CD4-positive, alpha-beta T cell (primary cell): ENCODE results near the gene EZH1. TPM values are rescaled to one million over a fixed set of nuclear protein-coding genes. Genes with fewer than 3 reads are reported as not detected.

Source experiments
- ATAC-seq: fragments of 200-7000 bp; cut with Tn5 transposase; one replicate; pipeline ENCODE4 v1.10.0; 2022; ENCODE audit warnings: mild to moderate bottlenecking; ENCODE audit not compliant: poor library complexity
- CTCF ChIA-PET: fragments of 350-600 bp; sonication (Branson Sonifier 250); formaldehyde crosslinking; loops from one replicate; lab custom pipeline; 2021; ENCODE audit warnings: antibody characterized with exemption, inconsistent platforms; lab: Charles Lee
- POLR2A ChIA-PET: fragments of 350-600 bp; sonication (Branson Sonifier 250); formaldehyde crosslinking; loops from one replicate; lab custom pipeline; 2021; ENCODE audit warnings: antibody characterized with exemption, inconsistent platforms; lab: Charles Lee
- DNase-seq, 14 experiments: peaks; one replicate each; pipeline ENCODE4 v3.0.0-alpha.2; 2013 to 2020; ENCODE audit warnings: mixed read lengths in 2 of 14
- H3K27ac ChIP-seq, 2 donors: one replicate each; pipeline versions ENCODE4 v1.5.1 to v1.7.0; 2013; ENCODE audit warnings: low read length in 2 of 2, low read depth in 1 of 2, mild to moderate bottlenecking in 1 of 2
- H3K27me3 ChIP-seq, 2 experiments: 1 replicate in 1 of 2; 2 replicates in 1 of 2; pipeline versions ENCODE4 v1.6.1 to v1.7.0; 2013; ENCODE audit warnings: low read length in 2 of 2, control low read depth in 1 of 2, mild to moderate bottlenecking in 1 of 2, moderate library complexity in 1 of 2; ENCODE audit not compliant: insufficient read depth in 2 of 2, control insufficient read depth in 1 of 2
- H3K36me3 ChIP-seq: one replicate; pipeline ENCODE4 v1.6.1; 2013; ENCODE audit warnings: low read length, control low read depth; ENCODE audit not compliant: insufficient read depth
- H3K4me1 ChIP-seq: one replicate; pipeline ENCODE4 v1.6.1; 2013; ENCODE audit warnings: low read length, control low read depth; ENCODE audit not compliant: insufficient read depth
- H3K4me3 ChIP-seq: one replicate; pipeline ENCODE4 v1.5.1; 2013; ENCODE audit warnings: mild to moderate bottlenecking, low read length, moderate library complexity
- H3K9me3 ChIP-seq, 2 experiments: 1 replicate in 1 of 2; 2 replicates in 1 of 2; pipeline versions ENCODE4 v1.6.1 to v1.7.0; 2013; ENCODE audit warnings: low read length in 2 of 2, mild to moderate bottlenecking in 2 of 2, control low read depth in 1 of 2, moderate library complexity in 1 of 2; ENCODE audit not compliant: control insufficient read depth in 1 of 2, insufficient read depth in 1 of 2
- H3K27ac Mint-ChIP-seq: one replicate; pipeline ENCODE4 v1.8.0; 2020; ENCODE audit warnings: mixed read lengths
- H3K27me3 Mint-ChIP-seq: one replicate; pipeline ENCODE4 v1.8.0; 2021; ENCODE audit warnings: mixed read lengths
- H3K36me3 Mint-ChIP-seq: one replicate; pipeline ENCODE4 v1.8.0; 2021; ENCODE audit warnings: low read depth, mixed read lengths
- H3K4me1 Mint-ChIP-seq: one replicate; pipeline ENCODE4 v1.8.0; 2021; ENCODE audit warnings: low read depth, mixed read lengths
- H3K4me3 Mint-ChIP-seq: one replicate; pipeline ENCODE4 v1.8.0; 2020; ENCODE audit warnings: mild to moderate bottlenecking, mixed read lengths
- H3K9me3 Mint-ChIP-seq: one replicate; pipeline ENCODE4 v1.8.0; 2020; ENCODE audit warnings: mixed read lengths
- intact Hi-C, 2 experiments: fragments of 100-400 bp; cut with DNase I in 1 of 2; cut with micrococcal nuclease in 1 of 2; formaldehyde crosslinking; loops; one replicate each; pipeline versions ENCODE4 v1.15.1 to v1.9.0; 2023 to 2025; cut with DNase I, micrococcal nuclease
- total RNA-seq, 174 experiments: library from RNA in 2 of 174; stranded (reverse) in 2 of 174; gene quantifications; one replicate each; pipeline ENCODE4 v1.2.3 and lab custom pipeline; 2021 to 2026
- TF ChIP-seq, protein P1 (sequence below): fragments of 200-600 bp; IDR thresholded peaks from one replicate; pipeline ENCODE4 v1.8.0; 2022; ENCODE audit warnings: antibody characterized with exemption, mild to moderate bottlenecking

The EZH1 gene
- total RNA-seq, 2 experiments from 2014 or later: 73.3 to 76.1 TPM

DNA sequence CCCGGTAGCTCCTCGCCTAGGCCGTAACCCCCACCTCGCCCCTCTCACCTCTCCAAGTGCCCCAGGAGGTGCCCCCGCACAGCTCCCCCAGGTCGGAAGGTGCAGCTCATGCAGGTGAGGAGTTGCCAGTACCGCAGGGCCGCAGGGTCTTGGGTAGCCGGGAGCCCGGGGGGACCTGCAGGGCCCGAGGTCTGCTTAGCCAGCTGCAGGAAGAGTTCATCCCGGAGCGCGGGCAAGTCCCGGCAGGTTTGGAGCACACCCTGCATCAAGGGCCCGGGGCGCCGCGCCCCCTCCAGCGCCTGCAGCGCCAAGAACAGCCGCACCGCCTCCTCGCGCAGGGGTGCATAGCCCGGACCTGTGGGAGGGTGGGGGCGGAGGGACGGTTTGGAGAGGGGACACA is 72.8 kb downstream of the EZH1 start:
- no peak overlapping the region for H3K4me3 ChIP-seq
- H3K4me3 Mint-ChIP-seq: no peak overlapping the region
- no peaks in the 10 kb centered on the region for H3K36me3 ChIP-seq
- peaks cover 31% of the 10 kb centered on the region for H3K4me1 Mint-ChIP-seq
- H3K4me1 ChIP-seq: peaks cover 59% of the 10 kb centered on the region
- peak in 1 of 14 experiments; percentile 27 for DNase-seq
- CTCF ChIA-PET: interaction anchor here (0.6 to 1.1 kb wide), 2 partner anchors 8 to 498 kb away, joined by 3 to 5 read pairs; no protein-coding TSS in a partner anchor
- H3K9me3 Mint-ChIP-seq: no peaks in the 10 kb centered on the region
- peaks cover 0 to 31% of the 10 kb centered on the region in 2 experiments for H3K9me3 ChIP-seq
- peaks cover 60% of the 10 kb centered on the region in 2 experiments for H3K27me3 ChIP-seq
- POLR2A ChIA-PET: interaction anchor here (0.6 to 1.2 kb wide), 2 partner anchors 12 to 63 kb away, joined by 4 to 6 read pairs; partner anchors contain the start of genes RETREG3 and TUBG1
- H3K27ac Mint-ChIP-seq: no peak overlapping the region
- H3K36me3 Mint-ChIP-seq: no peaks in the 10 kb centered on the region
- ATAC-seq: no peak
- H3K27me3 Mint-ChIP-seq: peaks cover 46% of the 10 kb centered on the region
- intact Hi-C loops: loop anchor here in 1 of 2 experiments (10.0 kb wide), 1 partner anchor 1453 kb away; the partner anchor contains the start of gene HDAC5
- H3K27ac ChIP-seq: no peak overlapping the region
- TF ChIP-seq, protein P1, sequence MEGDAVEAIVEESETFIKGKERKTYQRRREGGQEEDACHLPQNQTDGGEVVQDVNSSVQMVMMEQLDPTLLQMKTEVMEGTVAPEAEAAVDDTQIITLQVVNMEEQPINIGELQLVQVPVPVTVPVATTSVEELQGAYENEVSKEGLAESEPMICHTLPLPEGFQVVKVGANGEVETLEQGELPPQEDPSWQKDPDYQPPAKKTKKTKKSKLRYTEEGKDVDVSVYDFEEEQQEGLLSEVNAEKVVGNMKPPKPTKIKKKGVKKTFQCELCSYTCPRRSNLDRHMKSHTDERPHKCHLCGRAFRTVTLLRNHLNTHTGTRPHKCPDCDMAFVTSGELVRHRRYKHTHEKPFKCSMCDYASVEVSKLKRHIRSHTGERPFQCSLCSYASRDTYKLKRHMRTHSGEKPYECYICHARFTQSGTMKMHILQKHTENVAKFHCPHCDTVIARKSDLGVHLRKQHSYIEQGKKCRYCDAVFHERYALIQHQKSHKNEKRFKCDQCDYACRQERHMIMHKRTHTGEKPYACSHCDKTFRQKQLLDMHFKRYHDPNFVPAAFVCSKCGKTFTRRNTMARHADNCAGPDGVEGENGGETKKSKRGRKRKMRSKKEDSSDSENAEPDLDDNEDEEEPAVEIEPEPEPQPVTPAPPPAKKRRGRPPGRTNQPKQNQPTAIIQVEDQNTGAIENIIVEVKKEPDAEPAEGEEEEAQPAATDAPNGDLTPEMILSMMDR: no peak

DNA sequence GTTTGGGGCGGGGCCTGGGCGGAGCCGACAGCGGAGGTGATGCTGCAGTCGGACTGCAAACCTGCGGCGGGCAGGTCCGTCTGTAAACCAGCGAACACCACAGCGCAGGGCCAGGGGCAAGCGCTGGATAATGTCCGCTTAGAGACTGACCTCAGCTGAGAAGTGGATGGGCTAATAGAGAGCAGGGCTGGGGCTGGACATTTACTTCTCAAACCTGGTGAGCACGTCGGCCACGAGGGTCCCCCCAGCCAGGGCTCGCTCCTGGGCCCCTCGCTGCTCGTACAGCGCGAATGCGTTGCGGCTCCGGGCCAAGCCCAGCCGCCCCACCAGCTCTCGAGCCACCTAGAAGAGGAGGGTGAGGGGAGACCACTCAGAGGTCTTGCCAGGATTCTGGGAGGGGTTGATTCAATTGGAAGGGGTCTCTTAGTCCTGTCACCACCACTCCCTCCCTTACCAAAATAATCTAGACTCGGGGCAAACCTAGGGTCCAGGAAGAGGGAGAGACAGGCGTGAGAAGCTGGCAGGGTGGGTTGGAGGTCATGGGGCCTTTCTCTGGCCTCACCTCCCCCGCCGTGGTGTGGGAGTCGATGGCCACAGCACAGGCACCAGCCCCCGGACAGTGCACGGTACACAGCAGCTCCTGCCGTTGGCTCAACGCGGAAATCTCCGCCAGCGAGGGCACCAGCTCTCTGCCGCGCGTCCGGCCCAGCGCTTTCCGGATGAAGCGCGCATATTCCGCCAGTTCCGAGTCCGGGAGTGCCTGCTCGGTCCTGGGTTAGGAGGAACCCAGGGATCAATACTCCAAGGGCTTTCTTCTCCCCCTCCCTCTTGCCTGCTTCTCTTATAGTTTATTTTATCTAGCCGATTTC is 73.8 kb downstream of the EZH1 start:
- POLR2A ChIA-PET: interaction anchor here (0.9 to 1.6 kb wide), 3 partner anchors 9 to 61 kb away, joined by 3 to 6 read pairs (median 4); partner anchors contain the start of gene TUBG1

More for the DNA sequence above, 73.8 kb downstream of the EZH1 start:
- Histone ChIP-seq H3K27me3 (peaks cover 53% of the 10 kb centered on the region in 2 experiments), H3K36me3 (peaks cover 3% of the 10 kb centered on the region), H3K27ac (no peak overlapping the region), H3K9me3 (peaks cover 0 to 24% of the 10 kb centered on the region in 2 experiments), H3K4me3 (peak overlapping the region; percentile 49), H3K4me1 (peaks cover 51% of the 10 kb centered on the region)
- DNase-seq: peak in 2 of 14 experiments; percentile 35 to 55
- Mint-ChIP-seq H3K9me3 (no peaks in the 10 kb centered on the region), H3K36me3 (peaks cover 6% of the 10 kb centered on the region), H3K27ac (no peak overlapping the region), H3K4me1 (peaks cover 28% of the 10 kb centered on the region), H3K27me3 (peaks cover 38% of the 10 kb centered on the region), H3K4me3 (peak overlapping the region; percentile 78)
- CTCF ChIA-PET: interaction anchor here (0.5 to 2.5 kb wide), 4 partner anchors 9 to 499 kb away, joined by 3 to 6 read pairs (median 4); no protein-coding TSS in a partner anchor
- TF ChIP-seq, protein P1: no peak
- intact Hi-C loops: loop anchor here in 1 of 2 experiments (10.0 kb wide), 1 partner anchor 1454 kb away; the partner anchor contains the start of gene HDAC5
- ATAC-seq: no peak
